Activated naive CD8-positive, alpha-beta T cell treated with anti-CD3 and anti-CD28 coated beads, Interleukin-2, amount 50 U/mL, for 16 hours (primary cell): ENCODE measurements around the gene LPIN2.
A peak's percentile ranks its signal among the peaks of the same experiment; 100 is the strongest.
"Not testable (repeated sequence)": the region's sequence is repeated elsewhere in the genome, so short reads cannot be mapped to it uniquely, and the experiment has no call there.

Experiments used
- DNase-seq: peaks from one replicate; pipeline ENCODE4 v3.0.0-alpha.2; 2020; ENCODE audit warnings: low read depth, low spot score

Gene LPIN2, protein sequence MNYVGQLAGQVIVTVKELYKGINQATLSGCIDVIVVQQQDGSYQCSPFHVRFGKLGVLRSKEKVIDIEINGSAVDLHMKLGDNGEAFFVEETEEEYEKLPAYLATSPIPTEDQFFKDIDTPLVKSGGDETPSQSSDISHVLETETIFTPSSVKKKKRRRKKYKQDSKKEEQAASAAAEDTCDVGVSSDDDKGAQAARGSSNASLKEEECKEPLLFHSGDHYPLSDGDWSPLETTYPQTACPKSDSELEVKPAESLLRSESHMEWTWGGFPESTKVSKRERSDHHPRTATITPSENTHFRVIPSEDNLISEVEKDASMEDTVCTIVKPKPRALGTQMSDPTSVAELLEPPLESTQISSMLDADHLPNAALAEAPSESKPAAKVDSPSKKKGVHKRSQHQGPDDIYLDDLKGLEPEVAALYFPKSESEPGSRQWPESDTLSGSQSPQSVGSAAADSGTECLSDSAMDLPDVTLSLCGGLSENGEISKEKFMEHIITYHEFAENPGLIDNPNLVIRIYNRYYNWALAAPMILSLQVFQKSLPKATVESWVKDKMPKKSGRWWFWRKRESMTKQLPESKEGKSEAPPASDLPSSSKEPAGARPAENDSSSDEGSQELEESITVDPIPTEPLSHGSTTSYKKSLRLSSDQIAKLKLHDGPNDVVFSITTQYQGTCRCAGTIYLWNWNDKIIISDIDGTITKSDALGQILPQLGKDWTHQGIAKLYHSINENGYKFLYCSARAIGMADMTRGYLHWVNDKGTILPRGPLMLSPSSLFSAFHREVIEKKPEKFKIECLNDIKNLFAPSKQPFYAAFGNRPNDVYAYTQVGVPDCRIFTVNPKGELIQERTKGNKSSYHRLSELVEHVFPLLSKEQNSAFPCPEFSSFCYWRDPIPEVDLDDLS

DNA sequence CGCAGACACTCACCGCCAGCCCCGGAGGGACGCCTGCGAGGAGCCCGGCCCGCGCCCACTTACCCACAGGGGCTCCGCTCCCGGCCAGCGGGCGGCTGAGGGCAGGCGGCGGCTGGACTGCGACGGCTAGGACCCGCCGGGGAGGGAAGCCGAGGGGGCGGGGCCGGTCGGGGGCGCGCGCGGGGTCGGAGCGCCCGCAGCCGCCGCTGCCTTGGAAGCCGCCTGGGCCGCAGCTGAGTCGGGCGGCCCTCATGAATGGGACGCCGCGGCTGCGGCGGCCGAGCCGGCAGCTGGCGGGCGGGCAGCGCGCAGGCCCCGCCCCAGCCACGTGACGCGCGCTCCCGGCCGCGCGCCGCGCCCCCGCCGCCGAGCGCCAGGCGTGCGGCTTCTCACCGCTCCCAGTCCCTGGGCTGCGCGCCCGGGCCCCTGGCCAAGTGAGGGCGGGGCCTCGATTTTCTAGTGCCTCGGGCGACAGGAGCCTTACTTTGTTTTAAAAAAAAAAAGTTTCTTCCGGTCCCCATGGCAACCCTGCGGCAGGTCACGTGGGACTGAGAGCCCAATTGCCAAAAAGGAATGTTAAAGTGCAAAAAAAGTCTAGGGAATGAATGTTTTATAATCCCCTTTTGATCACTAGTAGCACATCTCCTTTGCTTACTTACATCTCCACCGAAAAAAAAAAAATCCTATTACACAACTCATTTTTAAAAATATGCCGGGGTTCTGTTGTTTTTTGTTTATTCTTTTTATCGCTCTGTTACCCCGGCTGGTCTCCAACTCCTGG is at the start of gene LPIN2:
Gene LPIN2, minus strand, starts transcription at position 121 of the 781 bp plus-strand sequence. CDS start 52,304 bp downstream, outside the sequence.
- DNase-seq: peak; percentile 92

DNA sequence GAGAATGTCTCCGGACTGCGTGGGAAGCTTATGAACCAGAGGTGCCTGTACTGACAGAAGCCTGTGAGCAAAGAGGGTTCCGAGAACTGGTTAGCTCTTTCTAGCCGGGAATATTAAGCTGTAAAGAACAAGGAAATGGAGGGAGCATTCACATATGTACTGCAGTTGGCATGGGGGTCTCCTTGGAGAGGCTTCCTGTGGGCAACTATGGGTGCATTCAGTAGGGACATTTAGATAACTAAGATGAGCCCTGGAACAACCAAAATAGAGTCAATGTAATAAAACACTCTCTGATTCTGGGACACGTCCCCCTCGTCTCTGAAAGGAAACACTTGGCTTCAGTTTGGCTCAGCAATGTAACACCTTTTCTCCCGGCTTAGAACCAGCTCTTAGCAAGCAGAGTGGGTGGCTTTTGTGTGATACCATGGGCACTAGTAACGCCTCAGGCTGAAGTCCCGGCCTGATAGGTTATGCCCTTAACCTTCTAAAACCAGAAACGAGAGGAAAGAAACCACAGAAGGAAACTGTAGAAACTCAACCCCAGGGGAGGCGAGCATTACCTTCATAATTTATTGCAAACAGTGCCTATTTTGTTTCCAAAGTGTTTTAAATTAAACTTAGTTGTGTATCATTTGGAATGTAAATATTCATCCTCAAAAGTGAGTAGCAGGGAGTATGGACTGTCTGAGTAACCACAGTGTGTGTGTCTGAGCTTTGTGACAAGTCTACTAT is 48.8 kb upstream of the LPIN2 start:
- peak; percentile 13 for DNase-seq

GRCh38 chr18:3060667-3061580 is 48.0 kb upstream of the LPIN2 start:
- DNase-seq: peak; percentile 21

- no peak for DNase-seq
Measured at GRCh38 chr18:3059272-3059671, 46.3 kb upstream of the LPIN2 start.

DNA sequence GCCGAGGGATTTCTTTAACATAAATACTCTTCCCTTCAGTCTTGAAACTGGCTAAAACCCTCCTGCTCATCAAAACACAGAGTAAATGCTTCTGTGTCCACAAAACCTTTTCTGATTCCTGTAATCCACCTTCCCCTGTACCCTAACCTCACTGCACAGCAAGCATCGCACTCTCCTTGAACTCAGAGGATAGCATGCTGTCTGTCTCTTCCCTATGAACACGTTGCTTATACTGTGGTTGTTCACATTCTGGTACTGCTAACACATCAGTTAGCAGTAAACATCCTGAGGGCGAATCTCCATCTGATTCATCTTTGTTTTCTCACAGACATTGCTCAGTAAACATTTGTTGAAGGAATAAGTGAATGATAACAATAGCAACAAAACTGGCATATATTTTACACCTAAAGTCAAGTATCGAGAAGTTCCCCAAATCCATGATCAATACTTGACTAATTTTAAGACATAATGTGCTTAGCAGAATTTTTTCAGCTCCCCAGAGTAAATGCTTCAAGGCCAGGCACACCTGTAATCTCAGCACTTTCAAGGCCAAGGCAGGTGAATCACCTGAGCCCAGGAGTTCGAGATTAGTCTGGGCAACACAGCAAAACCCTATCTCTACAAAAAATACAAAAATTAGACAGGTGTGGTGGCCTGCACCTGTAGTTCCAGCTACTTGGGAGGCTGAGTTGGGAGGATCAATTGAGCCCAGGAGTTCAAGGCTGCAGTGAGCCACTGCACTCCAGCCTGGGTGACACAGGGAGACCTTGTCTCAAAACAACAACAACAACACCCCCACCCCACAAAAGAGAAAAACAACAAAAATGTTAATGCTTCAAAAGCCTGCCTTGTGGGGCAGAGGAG is 45.6 kb upstream of the LPIN2 start:
- no peak for DNase-seq

DNA sequence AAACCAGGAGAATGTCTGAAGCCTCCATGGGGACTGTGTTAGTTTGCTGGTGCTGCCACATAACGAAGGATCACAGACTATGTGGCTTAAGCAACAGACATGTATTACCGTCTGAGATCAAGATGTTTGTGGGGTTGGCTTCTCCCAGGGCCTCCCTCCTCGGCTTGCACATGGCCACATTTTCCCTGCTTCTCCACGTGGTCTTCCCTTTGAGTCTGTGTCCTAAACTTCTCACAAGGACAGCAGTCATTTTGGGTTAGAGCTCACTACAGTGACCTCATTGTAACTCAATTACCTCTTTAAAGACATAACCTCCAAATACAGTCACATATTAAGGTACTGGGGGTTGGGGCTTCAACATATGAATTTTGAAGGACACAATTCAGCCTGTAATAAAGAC is 44.6 kb upstream of the LPIN2 start:
- no peak for DNase-seq

- DNase-seq: no peak
Measured at GRCh38 chr18:3056311-3056710, 43.4 kb upstream of the LPIN2 start.

DNA sequence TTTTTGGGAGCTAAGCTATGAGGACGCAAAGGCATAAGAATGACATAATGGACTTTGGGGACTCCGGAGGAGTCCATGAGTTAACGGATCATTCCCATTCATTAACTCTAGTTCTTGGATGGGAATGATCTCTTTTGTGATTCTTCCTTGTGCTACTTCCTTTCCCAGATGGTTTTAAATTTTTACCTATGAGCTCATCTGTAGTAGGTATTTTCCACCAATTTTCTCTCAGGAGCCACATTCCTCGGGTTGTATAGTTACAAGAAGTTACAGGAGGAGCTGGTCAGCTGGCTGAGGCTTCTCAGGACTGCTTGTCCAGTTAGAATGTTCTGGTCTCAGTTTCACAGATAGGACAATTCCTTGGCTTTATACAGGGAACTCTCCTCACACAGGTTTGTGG is 42.9 kb upstream of the LPIN2 start:
- no peak for DNase-seq

GRCh38 chr18:3055186-3055728 is 42.3 kb upstream of the LPIN2 start:
- DNase-seq: no peak

GRCh38 chr18:3054780-3055179 is 41.8 kb upstream of the LPIN2 start:
- DNase-seq: no peak

GRCh38 chr18:3054214-3054613 is 41.3 kb upstream of the LPIN2 start:
- DNase-seq: no peak

- no peak for DNase-seq
Measured at GRCh38 chr18:3053081-3053480, 40.1 kb upstream of the LPIN2 start.

GRCh38 chr18:3052411-3052758 is 39.4 kb upstream of the LPIN2 start:
- DNase-seq: no peak

GRCh38 chr18:3051718-3052410 is 38.9 kb upstream of the LPIN2 start:
- no peak for DNase-seq

GRCh38 chr18:3049897-3050454 is 37.0 kb upstream of the LPIN2 start:
- DNase-seq: not testable (repeated sequence)

DNA sequence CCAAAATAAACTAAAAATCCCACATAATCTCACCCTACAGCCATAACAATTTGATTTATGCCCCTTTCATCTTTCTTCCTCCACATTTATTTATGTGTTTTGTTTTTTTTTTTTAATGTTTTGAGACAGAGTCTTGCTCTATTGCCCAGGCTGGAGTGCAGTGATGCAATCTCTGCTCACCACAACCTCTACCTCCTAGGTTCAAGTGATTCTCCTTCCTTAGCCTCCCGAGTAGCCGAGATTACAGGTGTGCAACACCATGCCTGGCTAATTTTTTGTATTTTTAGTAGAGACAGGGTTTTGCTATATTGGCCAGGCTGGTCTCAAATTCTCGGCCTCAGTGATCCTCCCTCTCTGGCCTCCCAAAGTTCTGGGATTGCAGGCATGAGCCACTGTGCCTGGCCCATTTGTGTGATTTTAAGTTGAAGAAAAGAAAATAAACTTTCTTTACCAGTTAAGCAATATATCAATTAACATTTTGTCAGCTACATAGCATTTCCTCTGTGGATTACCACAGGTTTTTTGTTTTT is 35.9 kb upstream of the LPIN2 start:
- no peak for DNase-seq

DNA sequence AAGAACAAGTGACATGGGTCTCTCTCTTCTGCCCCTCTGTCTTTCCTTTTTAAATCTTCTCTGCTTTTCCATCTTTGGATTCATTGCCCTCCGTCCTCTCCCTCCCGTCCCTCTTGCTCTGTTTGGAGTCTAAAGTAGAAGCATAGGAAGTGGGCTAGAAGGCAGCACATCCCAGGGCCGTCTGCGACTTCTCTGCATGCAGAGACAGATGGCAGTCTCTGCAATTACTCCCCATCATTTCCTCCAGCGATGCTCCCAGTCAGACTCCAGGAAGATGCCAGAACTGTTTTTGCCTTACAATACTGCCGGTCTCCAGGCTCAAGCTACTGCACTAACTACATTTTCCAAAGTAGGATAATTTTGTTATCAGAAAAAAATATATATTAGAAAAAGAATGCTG is 35.2 kb upstream of the LPIN2 start:
- DNase-seq: no peak
